CD4-positive, alpha-beta T cell (primary cell): ENCODE results near the gene PCDHGB4. TPM values are rescaled to one million over a fixed set of nuclear protein-coding genes. Genes with fewer than 3 reads are reported as not detected.

Source experiments
- ATAC-seq: fragments of 200-7000 bp; cut with Tn5 transposase; one replicate; pipeline ENCODE4 v1.10.0; 2022; ENCODE audit warnings: mild to moderate bottlenecking; ENCODE audit not compliant: poor library complexity
- CTCF ChIA-PET: fragments of 350-600 bp; sonication (Branson Sonifier 250); formaldehyde crosslinking; loops from one replicate; lab custom pipeline; 2021; ENCODE audit warnings: antibody characterized with exemption, inconsistent platforms; lab: Charles Lee
- POLR2A ChIA-PET: fragments of 350-600 bp; sonication (Branson Sonifier 250); formaldehyde crosslinking; loops from one replicate; lab custom pipeline; 2021; ENCODE audit warnings: antibody characterized with exemption, inconsistent platforms; lab: Charles Lee
- DNase-seq, 14 experiments: peaks; one replicate each; pipeline ENCODE4 v3.0.0-alpha.2; 2013 to 2020; ENCODE audit warnings: mixed read lengths in 2 of 14
- H3K27ac ChIP-seq, 2 donors: one replicate each; pipeline versions ENCODE4 v1.5.1 to v1.7.0; 2013; ENCODE audit warnings: low read length in 2 of 2, low read depth in 1 of 2, mild to moderate bottlenecking in 1 of 2
- H3K27me3 ChIP-seq, 2 experiments: 1 replicate in 1 of 2; 2 replicates in 1 of 2; pipeline versions ENCODE4 v1.6.1 to v1.7.0; 2013; ENCODE audit warnings: low read length in 2 of 2, control low read depth in 1 of 2, mild to moderate bottlenecking in 1 of 2, moderate library complexity in 1 of 2; ENCODE audit not compliant: insufficient read depth in 2 of 2, control insufficient read depth in 1 of 2
- H3K36me3 ChIP-seq: one replicate; pipeline ENCODE4 v1.6.1; 2013; ENCODE audit warnings: low read length, control low read depth; ENCODE audit not compliant: insufficient read depth
- H3K4me1 ChIP-seq: one replicate; pipeline ENCODE4 v1.6.1; 2013; ENCODE audit warnings: low read length, control low read depth; ENCODE audit not compliant: insufficient read depth
- H3K4me3 ChIP-seq: one replicate; pipeline ENCODE4 v1.5.1; 2013; ENCODE audit warnings: mild to moderate bottlenecking, low read length, moderate library complexity
- H3K9me3 ChIP-seq, 2 experiments: 1 replicate in 1 of 2; 2 replicates in 1 of 2; pipeline versions ENCODE4 v1.6.1 to v1.7.0; 2013; ENCODE audit warnings: low read length in 2 of 2, mild to moderate bottlenecking in 2 of 2, control low read depth in 1 of 2, moderate library complexity in 1 of 2; ENCODE audit not compliant: control insufficient read depth in 1 of 2, insufficient read depth in 1 of 2
- H3K27ac Mint-ChIP-seq: one replicate; pipeline ENCODE4 v1.8.0; 2020; ENCODE audit warnings: mixed read lengths
- H3K27me3 Mint-ChIP-seq: one replicate; pipeline ENCODE4 v1.8.0; 2021; ENCODE audit warnings: mixed read lengths
- H3K36me3 Mint-ChIP-seq: one replicate; pipeline ENCODE4 v1.8.0; 2021; ENCODE audit warnings: low read depth, mixed read lengths
- H3K4me1 Mint-ChIP-seq: one replicate; pipeline ENCODE4 v1.8.0; 2021; ENCODE audit warnings: low read depth, mixed read lengths
- H3K4me3 Mint-ChIP-seq: one replicate; pipeline ENCODE4 v1.8.0; 2020; ENCODE audit warnings: mild to moderate bottlenecking, mixed read lengths
- H3K9me3 Mint-ChIP-seq: one replicate; pipeline ENCODE4 v1.8.0; 2020; ENCODE audit warnings: mixed read lengths
- CTCF ChIP-seq: fragments of 200-600 bp; IDR thresholded peaks from one replicate; pipeline ENCODE4 v1.8.0; 2022; ENCODE audit warnings: antibody characterized with exemption, mild to moderate bottlenecking
- intact Hi-C, 2 experiments: fragments of 100-400 bp; cut with DNase I in 1 of 2; cut with micrococcal nuclease in 1 of 2; formaldehyde crosslinking; loops; one replicate each; pipeline versions ENCODE4 v1.15.1 to v1.9.0; 2023 to 2025; cut with DNase I, micrococcal nuclease
- total RNA-seq, 174 experiments: library from RNA in 2 of 174; stranded (reverse) in 2 of 174; gene quantifications; one replicate each; pipeline ENCODE4 v1.2.3 and lab custom pipeline; 2021 to 2026

The PCDHGB4 gene
- total RNA-seq, 2 experiments from 2014 or later, result not detected

DNA sequence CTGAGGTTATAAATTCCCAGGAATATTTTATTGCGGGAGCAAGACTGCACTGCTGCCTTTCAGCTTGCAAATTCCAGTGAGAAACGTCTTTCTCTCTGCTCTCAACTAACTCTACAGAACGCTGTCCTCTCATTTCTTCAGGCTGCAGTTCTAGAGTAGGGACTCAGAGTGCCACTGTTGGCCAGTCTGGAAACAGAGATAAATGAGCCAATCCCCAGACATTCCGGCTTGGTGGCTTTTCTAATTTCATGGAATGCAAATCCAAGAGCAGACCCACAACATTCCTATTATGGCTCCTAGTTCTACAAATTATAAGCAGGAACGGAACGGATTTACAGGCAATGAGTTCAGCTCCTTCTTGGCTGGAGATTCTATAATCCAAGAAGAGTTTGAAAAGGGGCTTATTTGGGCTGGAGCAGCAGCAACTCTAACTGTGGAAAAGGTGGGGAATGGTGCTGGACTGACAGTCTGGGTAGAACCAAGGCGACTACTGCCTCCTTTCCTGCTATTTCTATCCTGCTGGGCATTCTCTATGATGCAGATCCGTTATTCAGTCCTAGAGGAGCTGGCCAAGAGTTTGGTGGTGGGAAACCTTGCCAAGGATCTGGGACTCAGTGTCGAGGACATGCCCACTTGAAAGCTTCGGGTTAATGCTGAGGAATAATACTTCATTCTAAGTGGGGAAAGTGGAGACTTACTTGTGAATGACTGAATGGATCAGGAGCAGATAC is 52.1 kb downstream of the PCDHGB4 start:
- no peak overlapping the region for H3K27ac Mint-ChIP-seq
- Histone ChIP-seq H3K27me3 (peaks cover 0 to 3% of the 10 kb centered on the region in 2 experiments), H3K36me3 (no peaks in the 10 kb centered on the region), H3K9me3 (peaks cover 0 to 9% of the 10 kb centered on the region in 2 experiments), H3K4me1 (no peaks in the 10 kb centered on the region), H3K27ac (no peak overlapping the region), H3K4me3 (no peak overlapping the region)
- CTCF ChIA-PET, result no interaction called here
- no peak overlapping the region for H3K4me3 Mint-ChIP-seq
- no peak for TF ChIP-seq CTCF
- POLR2A ChIA-PET, result no interaction called here
- H3K27me3 Mint-ChIP-seq, result peaks cover 69% of the 10 kb centered on the region
- no peaks in the 10 kb centered on the region for H3K36me3 Mint-ChIP-seq
- intact Hi-C loops, result no loop called here
- DNase-seq (no peak), ATAC-seq (no peak)
- no peaks in the 10 kb centered on the region for H3K4me1 Mint-ChIP-seq
- H3K9me3 Mint-ChIP-seq, result peaks cover 2% of the 10 kb centered on the region

Other genes starting within 250 kb of the PCDHGB4 start
- not detected for gene PCDHB6, start 237.6 kb upstream of the PCDHGB4 start, total RNA-seq
- gene PCDHB7, start 215.1 kb upstream of the PCDHGB4 start, total RNA-seq, result not detected
- not detected for gene PCDHB8, start 209.9 kb upstream of the PCDHGB4 start, total RNA-seq
- not detected for gene PCDHB16, start 205.3 kb upstream of the PCDHGB4 start, total RNA-seq
- gene PCDHB9, start 200.5 kb upstream of the PCDHGB4 start, total RNA-seq, result not detected
- gene PCDHB10, start 195.3 kb upstream of the PCDHGB4 start, total RNA-seq, result not detected
- not detected for gene PCDHB11, start 188.1 kb upstream of the PCDHGB4 start, total RNA-seq
- gene PCDHB12, start 179.0 kb upstream of the PCDHGB4 start, total RNA-seq, result not detected
- gene PCDHB13, start 173.8 kb upstream of the PCDHGB4 start, total RNA-seq, result not detected
- not detected for gene PCDHB14, start 164.4 kb upstream of the PCDHGB4 start, total RNA-seq
- gene PCDHB15, start 142.3 kb upstream of the PCDHGB4 start, total RNA-seq, result not detected
- under 1 TPM in 1 of 2 experiments, not detected in 1; 0.22 TPM for gene SLC25A2, start 83.6 kb upstream of the PCDHGB4 start, total RNA-seq
- 10 to 100 TPM; 80.5 TPM for gene TAF7, start 66.9 kb upstream of the PCDHGB4 start, total RNA-seq
- not detected for gene PCDHGA1, start 57.2 kb upstream of the PCDHGB4 start, total RNA-seq
- not detected for gene PCDHGA2, start 48.9 kb upstream of the PCDHGB4 start, total RNA-seq
- gene PCDHGA3, start 43.9 kb upstream of the PCDHGB4 start, total RNA-seq, result not detected
- gene PCDHGB1, start 37.6 kb upstream of the PCDHGB4 start, total RNA-seq, result under 1 TPM in 1 of 2 experiments, not detected in 1; 0.05 TPM
- under 1 TPM; 0.08 TPM for gene PCDHGA4, start 32.7 kb upstream of the PCDHGB4 start, total RNA-seq
- gene PCDHGB2, start 27.7 kb upstream of the PCDHGB4 start, total RNA-seq, result under 1 TPM; 0.19 to 0.20 TPM
- gene PCDHGA5, start 23.5 kb upstream of the PCDHGB4 start, total RNA-seq, result under 1 TPM in 1 of 2 experiments, not detected in 1; 0.08 TPM
- under 1 TPM; 0.11 to 0.28 TPM for gene PCDHGB3, start 17.5 kb upstream of the PCDHGB4 start, total RNA-seq
- gene PCDHGA6, start 13.8 kb upstream of the PCDHGB4 start, total RNA-seq, result under 1 TPM in 1 of 2 experiments, not detected in 1; 0.11 TPM
- gene PCDHGA7, start 5.0 kb upstream of the PCDHGB4 start, total RNA-seq, result not detected
- not detected for gene PCDHGA8, start 4.9 kb downstream of the PCDHGB4 start, total RNA-seq
- gene PCDHGB5, start 10.2 kb downstream of the PCDHGB4 start, total RNA-seq, result under 1 TPM; 0.14 to 0.20 TPM
- not detected for gene PCDHGA9, start 15.1 kb downstream of the PCDHGB4 start, total RNA-seq
- under 1 TPM in 1 of 2 experiments, not detected in 1; 0.06 TPM for gene PCDHGB6, start 20.3 kb downstream of the PCDHGB4 start, total RNA-seq
- gene PCDHGA10, start 25.3 kb downstream of the PCDHGB4 start, total RNA-seq, result under 1 TPM in 1 of 2 experiments, not detected in 1; 0.08 TPM
- not detected for gene PCDHGB7, start 30.0 kb downstream of the PCDHGB4 start, total RNA-seq
- not detected for gene PCDHGA11, start 33.4 kb downstream of the PCDHGB4 start, total RNA-seq
- gene PCDHGA12, start 42.8 kb downstream of the PCDHGB4 start, total RNA-seq, result not detected
- gene PCDHGC3, start 88.3 kb downstream of the PCDHGB4 start, total RNA-seq, result not detected
- not detected for gene PCDHGC4, start 97.3 kb downstream of the PCDHGB4 start, total RNA-seq
- not detected for gene PCDHGC5, start 101.4 kb downstream of the PCDHGB4 start, total RNA-seq
- gene DIAPH1, start 231.3 kb downstream of the PCDHGB4 start, total RNA-seq, result 100 to 1,000 TPM; 159 to 161 TPM
- 10 to 100 TPM; 51.1 to 52.7 TPM for gene HDAC3, start 249.2 kb downstream of the PCDHGB4 start, total RNA-seq
- gene RELL2, start 249.3 kb downstream of the PCDHGB4 start, total RNA-seq, result 10 to 100 TPM; 10.9 to 11.4 TPM